GM18499 (cell line): ENCODE results near the gene BEGAIN.

Source experiments
- ATAC-seq: cut with Tn5 transposase; IDR thresholded peaks from one replicate; pipeline ENCODE4 v1.9.1; 2021; ENCODE audit warnings: moderate number of reproducible peaks; ENCODE audit not compliant: insufficient read depth, unreplicated experiment

Gene BEGAIN

DNA sequence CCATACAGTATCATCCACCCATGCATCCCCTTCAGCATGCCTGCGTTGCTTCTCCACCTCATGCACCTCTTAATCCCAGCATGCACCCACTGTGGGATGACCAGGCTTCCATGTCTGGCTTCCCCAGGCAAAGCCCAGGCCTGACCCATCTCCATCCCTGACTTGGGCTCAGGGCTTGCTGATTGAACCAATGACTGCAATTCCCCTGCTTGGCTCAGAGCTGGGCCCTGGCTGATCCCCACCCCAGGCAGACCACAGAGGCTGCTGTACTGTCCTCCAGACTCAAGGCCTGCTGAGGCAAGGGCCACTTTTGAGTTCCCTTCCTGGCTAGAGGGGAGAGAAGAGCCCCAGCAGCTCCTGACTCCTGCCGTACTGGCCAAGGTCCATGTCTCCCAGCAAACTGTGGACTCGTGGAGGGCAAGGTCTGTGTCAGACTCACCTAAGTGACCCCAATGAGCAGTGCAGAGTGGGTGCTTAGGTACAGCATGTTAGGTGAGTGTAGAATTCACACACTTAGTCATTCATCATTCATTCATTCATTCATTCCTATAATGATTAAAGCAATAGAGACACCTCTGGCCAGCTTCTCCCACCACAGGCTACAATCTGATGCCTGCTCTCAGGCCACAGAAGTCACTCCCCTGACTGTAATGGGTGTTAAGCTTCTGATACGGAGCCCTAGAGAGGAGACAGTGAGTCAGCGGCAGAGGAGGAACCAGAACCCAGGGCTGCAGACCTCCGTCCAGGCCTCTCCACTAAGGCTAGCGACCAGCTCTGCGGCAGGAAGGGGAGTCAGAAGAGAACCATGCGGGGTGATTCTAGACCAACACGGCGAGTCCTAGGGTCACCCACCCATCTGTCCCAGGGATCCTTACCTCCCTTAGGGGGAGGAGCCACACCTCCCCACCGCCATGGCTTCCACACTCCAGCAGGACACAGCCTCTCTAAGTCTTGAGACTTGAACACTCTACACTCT, 2.9 kb downstream of the BEGAIN start:
- no peak for ATAC-seq

DNA sequence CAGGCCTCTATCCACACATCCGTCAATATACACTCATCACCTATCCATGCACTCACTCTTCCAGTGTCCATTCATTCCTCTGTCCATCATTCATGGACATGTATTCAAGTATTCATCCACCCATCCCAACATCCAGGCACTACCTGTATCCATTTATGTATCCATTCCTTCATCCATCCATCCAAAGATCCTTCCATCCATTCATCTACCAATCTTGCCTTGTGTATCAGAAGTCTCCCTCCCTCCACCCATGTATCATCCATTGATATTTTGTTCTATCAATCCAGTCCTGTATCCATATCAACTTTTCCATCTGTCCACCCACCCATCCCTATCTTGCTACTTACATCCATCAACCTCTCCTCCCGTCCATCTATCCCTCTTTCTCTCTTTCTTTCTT, 4.0 kb downstream of the BEGAIN start:
- ATAC-seq = no peak

DNA sequence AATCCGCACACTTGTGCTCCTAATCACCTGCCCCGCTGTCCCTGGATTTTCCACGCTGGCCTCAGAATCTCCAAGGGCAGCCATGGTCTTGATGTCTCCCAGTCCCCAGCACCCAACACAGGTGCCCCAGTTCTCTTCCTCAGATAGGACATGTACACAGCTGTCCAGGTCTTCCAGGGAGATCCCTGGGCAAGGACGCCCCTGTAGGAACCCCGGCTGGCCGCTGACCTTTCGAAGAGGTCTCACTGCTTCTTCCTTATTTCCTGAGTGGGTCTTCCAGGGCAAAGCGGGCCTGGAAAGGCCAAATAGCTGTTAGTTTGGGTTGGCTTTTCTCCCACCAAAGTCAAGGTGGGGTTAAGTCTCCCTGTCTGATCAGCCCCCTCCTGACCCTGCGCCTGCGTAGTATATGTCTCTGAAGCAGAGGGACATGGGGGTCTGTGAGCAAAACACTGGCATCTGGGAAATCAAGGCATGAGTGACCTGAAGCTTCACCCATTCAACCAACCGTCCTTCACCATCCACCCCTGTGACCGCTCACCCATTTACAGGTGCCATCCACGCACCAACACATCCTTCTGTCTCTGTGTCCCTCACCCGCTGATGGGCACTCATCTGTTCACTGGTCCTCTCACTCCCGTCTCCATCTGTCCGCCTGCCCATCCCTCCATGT, 4.6 kb downstream of the BEGAIN start:
- no peak for ATAC-seq

DNA sequence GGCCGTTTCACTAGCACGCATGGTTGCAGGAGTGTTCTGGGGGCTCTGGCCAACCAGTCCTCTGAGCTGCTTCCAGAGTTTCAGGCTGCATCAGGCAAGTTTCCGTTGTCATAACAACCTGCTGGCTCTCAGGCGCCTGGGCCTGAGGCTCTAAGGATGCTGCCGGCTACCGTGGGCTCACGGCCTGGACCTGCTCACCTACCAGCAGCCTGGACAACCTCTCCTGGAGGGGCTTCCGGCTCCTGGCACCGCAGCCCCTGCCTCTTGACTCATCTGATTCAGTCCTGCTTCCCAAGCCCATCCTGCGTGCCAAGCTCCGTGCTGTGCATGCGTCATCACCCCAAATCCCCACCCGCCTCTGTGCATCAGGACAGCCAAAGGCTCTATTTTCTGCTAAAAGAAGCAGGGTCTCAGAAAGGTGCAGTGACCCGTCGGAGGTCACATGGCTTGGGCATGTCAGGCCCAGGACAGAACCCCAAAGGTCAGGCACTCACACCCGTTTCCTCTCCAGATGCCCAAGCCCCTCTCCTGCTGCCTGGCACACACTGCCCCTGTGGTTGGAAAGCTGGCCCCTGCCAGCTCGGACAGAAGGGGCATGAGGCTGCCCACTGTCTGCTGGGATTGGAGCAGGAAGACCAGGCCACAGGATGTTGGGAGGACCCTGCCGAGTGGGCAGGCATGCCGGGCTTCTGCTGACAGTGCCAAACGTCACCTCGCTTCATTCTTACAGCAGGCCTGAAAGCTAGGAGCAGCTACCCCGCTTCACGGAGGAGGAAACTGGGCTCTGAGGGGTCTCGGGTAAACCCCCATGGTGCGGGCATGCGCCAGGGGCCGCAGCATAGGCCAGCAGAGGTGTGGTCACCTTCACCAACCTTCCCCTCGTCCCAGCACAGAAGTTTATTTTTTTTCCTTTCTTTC, 5.7 kb downstream of the BEGAIN start:
- ATAC-seq = no peak

DNA sequence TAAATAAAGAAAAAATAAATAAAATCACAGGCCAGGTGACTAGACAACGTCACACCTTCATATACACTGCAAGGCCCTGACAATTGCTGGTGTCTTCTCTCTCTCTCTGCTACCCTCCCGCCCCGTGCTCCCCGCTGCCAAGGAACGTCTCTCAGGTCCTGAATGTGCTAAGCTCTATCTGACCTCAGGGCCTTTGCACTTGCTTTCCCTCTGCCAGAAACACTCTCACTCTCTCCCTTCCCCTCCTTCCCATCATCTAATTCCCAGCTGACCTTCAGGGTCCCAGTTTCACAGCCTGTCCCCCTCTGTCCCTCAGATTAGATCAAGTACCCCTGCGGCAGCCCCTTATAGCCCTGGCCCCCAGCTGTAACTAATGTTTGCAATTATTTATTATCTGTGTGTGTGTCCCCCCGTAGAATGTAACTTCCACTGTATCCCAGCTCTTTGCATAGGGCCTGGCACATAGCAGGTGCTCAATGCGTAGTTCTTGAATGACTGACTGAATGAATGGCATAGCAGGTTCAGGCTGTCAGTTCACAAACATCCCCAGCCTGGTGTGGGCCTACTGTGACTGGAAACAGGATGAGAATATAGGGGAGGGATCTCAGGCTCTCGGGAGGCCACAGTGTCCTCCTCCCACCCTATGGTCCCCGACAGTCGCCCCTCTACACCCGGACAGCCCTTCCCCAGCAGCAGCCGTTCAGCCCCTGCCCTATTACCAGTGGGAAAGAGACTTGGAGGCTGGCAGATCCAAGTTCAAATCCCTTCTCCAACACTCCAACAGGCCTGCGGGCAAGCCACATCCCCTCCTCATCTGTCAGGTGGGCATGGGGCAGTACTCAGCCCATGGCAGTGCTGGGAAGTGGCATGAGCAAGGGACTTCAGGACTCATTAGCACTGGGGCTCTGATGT, 6.6 kb downstream of the BEGAIN start:
- ATAC-seq = no peak

- ATAC-seq = no peak
Measured at GRCh38 chr14:100578552-100578951, 8.7 kb downstream of the BEGAIN start.

GRCh38 chr14:100577986-100578431, 9.2 kb downstream of the BEGAIN start:
- ATAC-seq = no peak

DNA sequence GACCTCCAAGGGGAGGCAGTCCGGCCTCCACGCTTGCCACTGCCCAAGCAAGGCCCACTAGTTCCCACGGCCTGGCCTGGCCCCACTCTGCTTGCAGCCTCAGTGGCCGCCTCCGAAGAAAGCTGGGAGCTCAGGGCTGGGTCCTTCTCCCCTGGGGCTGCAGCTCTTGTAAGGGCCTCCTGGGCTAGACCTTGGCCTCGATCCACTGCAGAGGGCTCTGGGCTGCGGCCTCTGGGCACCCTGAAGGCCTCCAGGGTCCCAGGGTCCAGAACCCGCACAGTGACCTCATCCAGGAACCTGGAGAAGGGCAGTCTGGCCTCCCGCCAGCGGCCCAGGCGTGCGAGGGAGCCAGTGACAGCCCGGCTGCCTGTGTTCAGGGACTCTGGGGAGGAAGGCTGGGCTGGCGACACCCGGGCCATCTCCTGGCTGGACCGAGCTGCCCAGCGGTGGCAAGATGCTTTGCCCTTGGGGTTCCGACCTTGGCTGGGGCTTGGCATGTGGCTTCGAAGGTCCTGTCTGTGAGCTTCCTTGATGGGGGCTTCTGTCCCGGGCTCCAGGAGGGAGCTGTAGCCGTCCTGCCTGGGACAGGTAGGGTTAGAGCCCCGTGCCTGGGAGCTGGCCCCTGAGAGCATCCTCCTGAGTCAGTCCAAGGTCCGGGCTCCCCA, 9.8 kb downstream of the BEGAIN start:
- no peak for ATAC-seq

DNA sequence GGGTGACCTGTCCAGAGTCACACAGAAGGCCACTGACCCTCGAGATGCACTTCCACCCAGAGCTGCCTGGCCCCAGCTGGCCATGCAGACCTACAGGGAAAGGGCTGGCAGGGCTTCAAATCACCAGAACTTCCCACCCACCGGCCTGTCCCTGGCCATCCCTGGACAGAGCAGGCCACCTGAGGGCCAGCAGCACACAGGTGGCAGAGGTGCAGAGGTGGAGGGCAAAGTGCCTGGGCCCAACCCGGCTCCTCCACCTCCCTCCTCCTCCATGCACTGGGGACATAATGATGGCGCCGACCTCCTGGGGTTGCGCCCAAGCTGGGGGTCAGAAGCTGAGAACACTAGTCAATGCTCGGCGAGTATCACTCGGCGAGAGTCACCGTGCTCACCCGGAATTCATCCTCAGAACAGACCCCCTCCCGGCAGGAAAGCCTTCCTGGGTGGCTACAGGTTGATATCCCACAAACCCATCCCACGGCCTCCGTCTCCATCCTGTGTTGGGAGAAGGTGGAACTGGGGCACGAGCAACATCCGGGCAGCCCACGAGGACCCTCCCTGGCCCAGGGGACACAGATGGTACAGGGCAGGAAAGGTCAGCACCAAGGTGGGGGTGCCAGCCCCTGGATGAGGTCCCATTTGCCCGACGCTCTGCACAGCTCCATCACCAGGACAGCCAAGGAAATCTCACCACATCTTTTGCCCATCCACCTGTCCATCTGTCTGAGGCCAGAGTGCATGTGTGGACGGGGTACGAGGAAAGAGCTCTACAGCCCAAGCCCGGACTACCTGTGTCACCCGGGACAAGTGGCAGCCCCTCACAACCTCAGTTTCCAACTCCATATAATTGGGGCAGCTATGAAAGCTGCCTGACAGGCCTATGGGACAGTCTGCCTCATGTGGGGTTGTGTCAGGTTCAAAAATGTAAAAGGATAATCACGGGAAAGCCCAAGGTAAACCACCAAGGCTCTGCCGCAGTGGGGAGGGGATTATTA, 10.8 kb downstream of the BEGAIN start:
- ATAC-seq = no peak

DNA sequence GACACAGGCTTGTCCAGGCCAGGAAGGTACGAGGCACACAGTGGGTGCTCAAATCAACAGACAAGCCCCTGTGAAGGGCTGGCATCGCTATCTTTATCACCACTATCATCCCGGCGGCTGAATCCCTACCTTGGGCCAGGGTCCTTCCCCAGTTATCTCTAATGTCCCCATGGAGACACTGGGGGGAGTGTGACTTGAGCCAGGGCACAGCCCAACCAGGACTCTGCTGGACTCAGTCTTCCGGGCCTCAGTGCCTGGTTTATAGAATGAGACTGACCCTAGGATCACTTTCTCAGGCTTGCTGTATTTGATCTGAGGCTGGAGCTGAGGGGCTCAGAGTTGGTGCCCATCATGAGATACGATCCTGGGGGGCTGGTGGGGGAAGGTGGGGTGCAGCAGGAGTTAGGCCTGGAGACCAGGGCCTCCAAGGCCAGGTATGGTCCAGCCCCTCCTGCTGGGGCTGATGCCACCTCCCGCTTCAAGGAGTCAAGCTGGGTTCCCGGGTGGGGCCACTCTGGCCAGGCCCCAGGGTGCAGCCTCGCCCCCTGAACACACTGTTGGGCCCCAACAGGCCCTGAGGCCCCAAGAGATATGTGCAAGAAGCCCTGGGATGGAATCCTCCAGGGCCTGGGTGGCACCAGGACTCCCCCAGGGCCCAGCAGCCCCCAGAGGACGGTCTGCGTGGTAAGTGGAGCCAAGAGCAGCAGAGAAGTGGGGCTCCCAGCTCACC, 11.8 kb downstream of the BEGAIN start:
- ATAC-seq = no peak

DNA sequence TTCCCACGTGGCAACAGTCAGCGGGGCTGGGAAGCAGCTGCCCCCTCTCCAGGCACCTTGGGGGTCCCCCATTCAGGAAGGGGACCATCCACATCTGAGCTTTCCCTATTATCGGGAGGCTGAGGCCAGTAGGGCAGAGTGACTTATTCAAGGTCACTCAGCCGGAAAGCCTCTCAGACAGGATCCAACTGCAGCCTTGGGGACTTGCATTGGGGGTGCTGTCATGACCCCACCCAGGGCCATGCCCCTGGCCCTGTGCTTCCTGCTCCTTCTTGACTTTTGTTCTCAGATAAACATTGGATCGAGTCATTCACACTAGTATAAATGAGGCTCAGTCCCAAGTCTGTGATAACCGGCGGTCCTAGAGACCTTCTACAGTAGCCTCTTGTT, 12.6 kb downstream of the BEGAIN start:
- ATAC-seq = no peak

GRCh38 chr14:100573757-100574641, 13.2 kb downstream of the BEGAIN start:
- ATAC-seq = no peak

GRCh38 chr14:100573002-100573756, 14.0 kb downstream of the BEGAIN start:
- ATAC-seq = no peak

DNA sequence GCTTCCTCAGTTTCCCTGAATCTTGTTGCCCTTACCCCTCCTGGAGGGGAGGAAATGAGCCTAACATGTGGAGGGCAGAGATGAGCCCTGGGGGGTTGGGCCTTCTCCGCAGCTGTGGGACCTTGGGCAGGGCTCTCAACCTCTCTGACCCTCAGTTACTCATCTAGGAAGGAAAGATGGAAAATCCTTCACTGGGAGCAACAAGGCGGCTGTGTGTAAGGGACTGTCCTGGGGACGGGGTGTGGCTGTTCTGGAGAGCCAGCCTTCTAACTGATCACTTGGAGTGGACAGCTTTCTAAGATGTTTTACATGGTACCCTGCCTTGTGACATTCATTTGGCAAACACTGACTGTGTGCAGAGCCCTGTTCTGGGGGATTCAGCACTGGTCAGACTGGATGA, 14.7 kb downstream of the BEGAIN start:
- ATAC-seq = no peak

DNA sequence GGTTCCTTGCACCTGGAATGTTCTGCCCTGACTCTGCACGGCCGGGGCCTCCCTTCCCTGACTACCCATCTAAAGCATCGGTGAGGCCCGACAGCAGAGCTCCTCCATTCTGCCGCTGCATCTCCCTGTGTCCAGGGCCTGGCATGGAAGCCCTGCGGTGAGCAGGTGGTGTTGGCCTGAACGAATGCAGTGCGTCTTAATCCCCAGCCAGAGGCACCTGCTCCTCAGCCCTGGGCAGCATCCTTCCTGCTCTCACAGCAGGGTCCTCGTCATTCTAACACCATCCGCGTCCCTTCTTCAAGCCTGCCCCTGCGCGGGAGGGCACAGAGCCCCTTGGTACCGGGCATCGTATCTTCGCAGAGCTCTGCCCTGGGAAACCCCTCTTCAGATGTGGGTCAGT, 15.4 kb downstream of the BEGAIN start:
- no peak for ATAC-seq
